ENCODE data around the gene PPP3CA.
"Not testable (repeated sequence)": the region's sequence is repeated elsewhere in the genome, so short reads cannot be mapped to it uniquely, and the experiment has no call there.

PPP3CA gene

GRCh38 chr4:101200561-101200960 lies 146.8 kb downstream of the PPP3CA start:
- DNase-seq: no peak

- DNase-seq: no peak
These were observed 147.6 kb downstream of the PPP3CA start for GRCh38 chr4:101199507-101200285.

GRCh38 chr4:101198682-101199339 lies 148.5 kb downstream of the PPP3CA start:
- no peak for DNase-seq

GRCh38 chr4:101197350-101197749 lies 150.0 kb downstream of the PPP3CA start:
- no peak for DNase-seq

- DNase-seq: no peak
These were observed 155.1 kb downstream of the PPP3CA start for GRCh38 chr4:101192244-101192643.

GRCh38 chr4:101191302-101192098 lies 155.8 kb downstream of the PPP3CA start:
- no peak for DNase-seq

GRCh38 chr4:101190751-101191150 lies 156.6 kb downstream of the PPP3CA start:
- no peak for DNase-seq

GRCh38 chr4:101188906-101189305 lies 158.4 kb downstream of the PPP3CA start:
- DNase-seq: no peak

- DNase-seq: no peak
These were observed 159.5 kb downstream of the PPP3CA start for GRCh38 chr4:101187841-101188240.

- DNase-seq: no peak
These were observed 160.7 kb downstream of the PPP3CA start for GRCh38 chr4:101186567-101187184.

- DNase-seq: no peak
These were observed 162.7 kb downstream of the PPP3CA start for GRCh38 chr4:101184668-101185067.

GRCh38 chr4:101183666-101184373 lies 163.5 kb downstream of the PPP3CA start:
- no peak for DNase-seq

- DNase-seq: no peak
These were observed 164.1 kb downstream of the PPP3CA start for GRCh38 chr4:101183221-101183620.

- not testable (repeated sequence) for DNase-seq
These were observed 164.6 kb downstream of the PPP3CA start for GRCh38 chr4:101182688-101183087.

- DNase-seq: no peak
These were observed 168.6 kb downstream of the PPP3CA start for GRCh38 chr4:101178731-101179130.

GRCh38 chr4:101177154-101177553 lies 170.2 kb downstream of the PPP3CA start:
- DNase-seq: no peak

- no peak for DNase-seq
These were observed 171.2 kb downstream of the PPP3CA start for GRCh38 chr4:101175896-101176676.

- DNase-seq: no peak
These were observed 172.5 kb downstream of the PPP3CA start for GRCh38 chr4:101174679-101175345.

GRCh38 chr4:101172369-101172768 lies 175.0 kb downstream of the PPP3CA start:
- no peak for DNase-seq

- no peak for DNase-seq
These were observed 175.6 kb downstream of the PPP3CA start for GRCh38 chr4:101171747-101172146.
